ENCODE results near the gene ZNF593.

The ZNF593 gene

GRCh38 chr1:26169198-26169554 lies 532 bp upstream of the ZNF593 start:
- no peak for DNase-seq (ENCODE audit: low read depth)

DNA sequence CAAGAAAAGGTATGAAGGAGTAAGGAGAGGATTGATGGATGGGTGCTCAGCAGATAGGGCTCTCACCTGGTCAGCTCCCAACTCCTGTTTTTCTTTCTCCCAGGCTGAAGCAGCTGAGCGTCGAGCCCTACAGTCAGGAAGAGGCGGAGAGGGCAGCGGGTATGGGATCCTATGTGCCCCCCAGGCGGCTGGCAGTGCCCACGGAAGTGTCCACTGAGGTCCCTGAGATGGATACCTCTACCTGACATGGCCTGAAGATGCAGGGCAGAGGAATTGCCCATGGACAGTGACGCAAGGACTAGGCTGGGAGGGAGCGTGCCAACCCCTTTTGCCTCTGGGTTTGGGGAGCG lies 739 bp downstream of the ZNF593 start:
- DNase-seq (ENCODE audit: low read depth) = no peak

DNA sequence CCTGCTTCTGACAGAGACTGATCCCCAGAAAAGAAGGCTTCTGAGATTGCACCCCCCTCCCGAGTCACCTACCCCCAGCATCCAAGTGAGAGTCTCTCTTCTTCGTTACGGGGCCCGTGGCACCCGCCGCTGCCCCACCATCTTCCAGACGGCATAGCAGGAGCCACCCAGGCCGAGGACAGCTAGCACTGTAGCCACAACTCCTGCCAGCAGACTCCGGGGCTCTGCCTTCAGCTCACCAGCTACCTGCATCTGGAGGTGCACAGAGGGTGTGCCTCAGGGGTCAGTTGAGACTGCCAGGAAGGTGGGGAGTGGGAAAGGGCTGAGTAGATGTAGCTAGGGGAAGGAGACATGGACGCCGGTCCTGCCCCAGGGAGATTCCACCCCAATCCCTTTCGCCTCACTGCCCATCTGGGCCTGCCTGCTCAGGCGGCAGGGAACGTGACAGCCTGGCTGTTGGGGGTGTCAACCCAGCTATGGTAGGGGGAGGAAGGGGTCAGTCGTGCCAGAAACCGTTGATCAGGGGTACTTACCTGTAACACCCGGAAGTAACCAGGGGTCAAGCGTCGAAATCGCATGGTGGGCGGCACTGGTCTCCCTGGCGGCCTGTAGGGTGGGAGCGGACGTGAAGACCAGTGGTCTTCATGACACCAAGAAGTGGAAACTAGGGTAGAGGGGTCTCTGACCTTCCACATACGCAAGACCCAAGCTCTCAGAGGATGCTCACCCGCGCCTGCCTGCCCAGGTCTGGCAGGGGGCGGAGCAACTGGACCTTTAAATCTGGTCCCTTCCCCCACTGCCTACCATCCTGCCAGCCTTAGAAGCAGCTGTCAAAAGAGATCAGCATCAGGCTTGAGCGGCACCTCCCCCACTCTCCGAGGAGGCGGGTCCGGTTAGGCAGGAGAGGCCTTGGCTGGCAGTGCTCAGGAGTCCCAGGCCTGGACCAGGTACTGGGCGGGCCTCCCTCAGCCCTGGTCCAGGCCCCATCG lies 1.7 kb downstream of the ZNF593 start, which contains the start of gene ZNF593OS:
TSS of gene ZNF593OS (minus strand) at position 749 of the 989 bp plus-strand sequence. CDS start at position 578, 171 bp downstream.
- no peak for DNase-seq (ENCODE audit: low read depth)

- DNase-seq (ENCODE audit: low read depth) = no peak
Measured at GRCh38 chr1:26175346-26175745, 5.6 kb downstream of the ZNF593 start.

- DNase-seq (ENCODE audit: low read depth) = no peak
Measured at GRCh38 chr1:26177182-26177684, 7.5 kb downstream of the ZNF593 start, which contains the start of gene CNKSR1. Gene CNKSR1 (plus strand): TSS chr1:26177491. CDS start chr1:26177548, 57 bp downstream.

GRCh38 chr1:26180010-26180506 lies 10.3 kb downstream of the ZNF593 start:
- no peak for DNase-seq (ENCODE audit: low read depth)

DNA sequence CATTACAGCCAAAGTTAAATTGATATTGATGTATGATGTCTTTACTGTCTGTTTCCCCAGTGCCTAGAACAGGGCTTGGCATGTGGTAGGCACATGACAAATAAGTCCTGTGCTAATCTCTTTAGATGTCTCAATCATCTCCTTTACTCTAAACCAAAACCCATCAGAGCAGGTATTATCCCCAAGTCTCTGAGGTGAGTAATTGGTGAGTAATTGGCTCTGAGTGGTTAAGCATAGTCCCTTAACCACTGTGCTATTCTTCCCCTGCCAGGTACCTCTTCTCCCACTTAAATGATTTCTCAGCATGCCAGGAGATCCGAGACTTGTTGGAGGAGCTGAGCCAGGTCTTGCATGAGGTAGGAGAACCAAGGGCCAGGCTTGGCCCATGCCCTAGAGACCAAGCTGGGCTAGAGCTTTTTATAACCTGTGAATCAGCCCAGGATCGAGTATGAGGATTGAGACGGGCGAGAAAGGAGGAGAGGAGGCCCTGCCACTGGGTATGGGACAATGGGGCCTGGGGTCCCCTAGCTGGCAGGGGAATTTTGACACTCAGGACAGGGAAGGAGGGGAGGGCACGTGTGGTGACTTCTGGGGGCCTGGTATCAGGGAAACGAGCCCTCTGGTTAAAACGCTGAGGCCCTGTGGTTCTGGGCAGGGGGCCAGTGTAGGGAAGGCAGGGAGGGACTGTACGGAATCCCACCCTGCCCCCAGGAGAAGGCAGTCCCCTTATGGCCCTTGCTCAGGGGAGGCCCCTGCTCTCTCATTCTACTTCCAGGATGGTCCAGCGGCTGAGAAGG lies 12.1 kb downstream of the ZNF593 start:
- no peak for DNase-seq (ENCODE audit: low read depth)

DNA sequence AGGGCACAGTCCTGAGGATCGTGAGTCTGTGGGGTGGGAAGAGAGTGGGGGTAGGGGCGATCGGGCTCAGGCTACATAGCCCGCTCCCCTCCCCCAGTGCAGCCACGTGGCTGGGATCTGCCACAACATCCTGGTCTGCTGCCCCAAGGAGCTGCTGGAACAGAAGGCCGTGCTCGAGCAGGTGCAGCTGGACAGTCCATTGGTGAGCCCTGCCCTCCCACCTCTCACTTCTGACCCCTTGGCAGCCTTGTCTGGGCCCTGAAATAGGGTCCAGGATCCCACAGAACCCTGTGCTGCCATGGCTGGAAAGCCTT lies 12.6 kb downstream of the ZNF593 start:
- DNase-seq (ENCODE audit: low read depth) = no peak

GRCh38 chr1:26184086-26184485 lies 14.4 kb downstream of the ZNF593 start:
- DNase-seq (ENCODE audit: low read depth) = no peak

GRCh38 chr1:26184883-26185282 lies 15.2 kb downstream of the ZNF593 start:
- no peak for DNase-seq (ENCODE audit: low read depth)

GRCh38 chr1:26187882-26188281 lies 18.2 kb downstream of the ZNF593 start:
- DNase-seq (ENCODE audit: low read depth) = no peak

- no peak for DNase-seq (ENCODE audit: low read depth)
Measured at GRCh38 chr1:26188477-26188876, 18.8 kb downstream of the ZNF593 start.

- no peak for DNase-seq (ENCODE audit: low read depth)
Measured at GRCh38 chr1:26189331-26189730, 19.6 kb downstream of the ZNF593 start.

GRCh38 chr1:26189751-26190275 lies 20.1 kb downstream of the ZNF593 start:
- no peak for DNase-seq (ENCODE audit: low read depth)

GRCh38 chr1:26190373-26190987 lies 20.8 kb downstream of the ZNF593 start, which contains the start of gene CATSPER4:
Gene CATSPER4 (plus strand): TSS chr1:26190602. CDS start chr1:26190628, 26 bp downstream.
- no peak for DNase-seq (ENCODE audit: low read depth)

DNA sequence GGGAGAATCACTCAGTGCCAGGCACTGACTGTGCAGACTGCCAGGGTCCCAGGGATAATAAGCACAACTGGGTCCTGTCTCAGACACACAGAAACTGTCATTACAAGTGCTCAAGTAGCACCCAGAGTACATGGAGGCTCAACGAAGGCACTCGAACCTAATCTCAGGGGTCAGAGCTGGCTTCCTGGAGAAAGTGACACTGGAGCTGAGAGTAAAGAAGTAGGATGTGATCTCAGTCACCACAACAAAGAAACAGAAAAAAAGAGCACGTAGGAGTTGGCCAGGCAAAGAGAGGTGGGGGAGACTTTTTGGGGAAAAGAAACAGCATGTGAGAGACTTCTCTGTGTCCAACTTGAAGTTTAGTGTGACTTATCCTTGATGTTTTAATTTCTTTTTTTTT lies 22.0 kb downstream of the ZNF593 start:
- no peak for DNase-seq (ENCODE audit: low read depth)

DNA sequence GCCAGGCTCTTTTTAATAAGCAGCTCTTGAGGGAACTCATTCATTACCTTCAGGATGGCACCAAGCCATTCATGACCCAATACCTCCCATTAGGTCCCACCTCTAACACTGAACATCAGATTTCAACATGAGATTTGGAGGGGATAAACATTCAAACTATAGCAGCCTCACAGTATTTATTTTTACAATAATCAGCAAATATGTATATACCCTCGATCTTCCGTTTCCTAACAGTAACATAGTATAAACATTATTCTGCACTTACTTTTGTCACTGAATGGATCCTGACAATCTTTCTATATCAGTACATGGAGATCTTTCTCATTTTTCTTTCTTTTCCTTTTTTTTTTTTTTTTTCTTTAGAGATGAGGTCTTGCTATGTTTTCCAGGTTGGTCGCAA lies 26.1 kb downstream of the ZNF593 start:
- no peak for DNase-seq (ENCODE audit: low read depth)

DNA sequence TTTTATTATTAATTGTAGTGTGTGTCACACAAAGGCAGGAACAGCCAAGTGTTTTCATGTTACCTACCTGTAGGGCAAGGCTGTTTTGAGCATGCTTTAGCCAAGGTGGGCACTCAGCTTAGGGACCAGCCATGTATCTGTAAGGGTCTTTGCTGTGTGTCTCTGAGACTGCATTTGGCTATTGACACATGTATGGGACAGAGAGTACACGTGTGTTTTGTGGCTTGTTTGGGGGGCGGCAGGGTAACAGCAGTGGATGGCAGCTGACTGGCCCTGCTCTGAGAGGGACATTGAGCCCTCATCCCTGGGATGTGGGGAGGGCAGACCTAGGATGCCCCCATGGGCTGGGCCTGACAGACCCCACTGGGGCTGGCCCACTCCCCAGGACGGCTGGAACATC lies 27.6 kb downstream of the ZNF593 start:
- no peak for DNase-seq (ENCODE audit: low read depth)

GRCh38 chr1:26197813-26198212 lies 28.1 kb downstream of the ZNF593 start:
- no peak for DNase-seq (ENCODE audit: low read depth)

GRCh38 chr1:26200413-26200812 lies 30.7 kb downstream of the ZNF593 start:
- DNase-seq (ENCODE audit: low read depth) = no peak

- no peak for DNase-seq (ENCODE audit: low read depth)
Measured at GRCh38 chr1:26203642-26204318, 34.1 kb downstream of the ZNF593 start.
